GM10248 (cell line): ENCODE measurements around the gene ACOT8.

Experiments used
- CTCF ChIA-PET: fragments of 300-600 bp; sonication (Branson Sonifier 250); formaldehyde crosslinking; extraction: SDS; loops from one replicate; lab custom pipeline; 2021; ENCODE audit warnings: antibody characterized with exemption; lab: Yijun Ruan, JAX
- POLR2A ChIA-PET: fragments of 350-650 bp; sonication (Branson Sonifier 250); formaldehyde crosslinking; extraction: SDS; loops from one replicate; lab custom pipeline; 2020; ENCODE audit warnings: antibody characterized with exemption; lab: Yijun Ruan, JAX
- DNase-seq: peaks from one replicate; pipeline ENCODE4 v3.0.0; 2012; ENCODE audit errors: extremely low spot score
- TF ChIP-seq, protein P1 (sequence below): IDR thresholded peaks from 2 replicates; pipeline ENCODE4 v1.5.1; 2012; ENCODE audit warnings: mild to moderate bottlenecking, low read depth; ENCODE audit errors: extremely low read depth, missing control alignments, control extremely low read depth

The ACOT8 gene

DNA sequence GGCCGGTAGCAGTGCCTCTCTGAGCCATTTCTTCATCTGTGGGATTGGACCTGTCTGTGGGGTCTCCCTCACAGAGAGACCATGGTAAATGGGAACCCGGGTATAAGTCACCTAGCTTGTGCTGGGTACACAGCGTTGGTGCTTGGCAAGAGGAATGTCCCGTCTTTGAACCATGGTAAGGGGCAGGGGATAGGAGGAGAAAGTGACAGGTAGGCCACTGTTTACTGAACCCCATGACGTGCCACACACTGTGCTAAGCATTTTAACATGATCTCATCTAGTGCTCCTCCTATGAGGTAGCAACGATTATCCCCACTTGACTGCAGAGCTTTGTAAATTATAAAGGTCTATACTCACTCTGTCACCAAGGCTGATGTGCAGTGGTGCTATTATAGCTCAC, 29.5 kb downstream of the ACOT8 start:
- no peak for DNase-seq
- ChIA-PET POLR2A (interaction anchor here (0.7 kb wide), 1 partner anchor 136 kb away, joined by 3 read pairs; no protein-coding TSS in a partner anchor), CTCF (interaction anchor here (1.6 kb wide), 1 partner anchor 14 kb away, joined by 5 read pairs; no protein-coding TSS in a partner anchor)
- TF ChIP-seq, protein P1, sequence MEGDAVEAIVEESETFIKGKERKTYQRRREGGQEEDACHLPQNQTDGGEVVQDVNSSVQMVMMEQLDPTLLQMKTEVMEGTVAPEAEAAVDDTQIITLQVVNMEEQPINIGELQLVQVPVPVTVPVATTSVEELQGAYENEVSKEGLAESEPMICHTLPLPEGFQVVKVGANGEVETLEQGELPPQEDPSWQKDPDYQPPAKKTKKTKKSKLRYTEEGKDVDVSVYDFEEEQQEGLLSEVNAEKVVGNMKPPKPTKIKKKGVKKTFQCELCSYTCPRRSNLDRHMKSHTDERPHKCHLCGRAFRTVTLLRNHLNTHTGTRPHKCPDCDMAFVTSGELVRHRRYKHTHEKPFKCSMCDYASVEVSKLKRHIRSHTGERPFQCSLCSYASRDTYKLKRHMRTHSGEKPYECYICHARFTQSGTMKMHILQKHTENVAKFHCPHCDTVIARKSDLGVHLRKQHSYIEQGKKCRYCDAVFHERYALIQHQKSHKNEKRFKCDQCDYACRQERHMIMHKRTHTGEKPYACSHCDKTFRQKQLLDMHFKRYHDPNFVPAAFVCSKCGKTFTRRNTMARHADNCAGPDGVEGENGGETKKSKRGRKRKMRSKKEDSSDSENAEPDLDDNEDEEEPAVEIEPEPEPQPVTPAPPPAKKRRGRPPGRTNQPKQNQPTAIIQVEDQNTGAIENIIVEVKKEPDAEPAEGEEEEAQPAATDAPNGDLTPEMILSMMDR = no peak

DNA sequence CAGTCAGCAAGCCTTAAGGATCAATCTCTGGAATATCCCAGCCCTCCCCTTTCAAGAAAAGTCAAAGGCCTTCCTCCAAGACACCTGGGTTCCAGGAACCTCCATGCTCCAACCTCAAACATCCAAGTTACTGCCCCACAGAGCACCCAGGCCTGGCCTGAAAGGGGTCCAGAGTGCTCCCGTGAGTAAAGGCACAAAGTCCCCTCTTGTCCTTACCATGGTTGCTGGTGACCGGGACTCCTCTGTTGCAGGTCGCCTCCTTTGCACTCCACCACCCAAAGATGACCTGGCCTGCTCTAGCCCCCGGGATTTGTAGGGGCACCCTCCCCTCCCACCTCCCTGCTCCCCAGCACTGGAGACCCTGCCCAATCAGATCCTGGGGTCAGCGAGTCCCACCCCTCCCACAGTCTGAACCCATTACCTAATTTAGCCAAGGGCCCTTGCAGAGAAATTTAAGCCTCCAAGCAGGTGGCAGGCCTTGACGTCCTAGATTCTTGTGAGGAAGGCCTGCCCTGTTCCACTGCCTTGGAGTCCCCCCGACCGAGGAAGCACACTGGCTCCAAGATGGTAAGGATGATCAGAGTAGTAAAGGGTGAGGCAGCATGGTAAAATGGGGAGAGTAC, 30.1 kb downstream of the ACOT8 start, which contains the start of gene TNNC2:
TNNC2 (minus strand) TSS at position 283 of the 623 bp plus-strand sequence; CDS start at position 219, 64 bp downstream.
- CTCF ChIA-PET = interaction anchor here (1.4 to 1.6 kb wide), 2 partner anchors 15 to 22 kb away, joined by 3 to 5 read pairs; no protein-coding TSS in a partner anchor
- TF ChIP-seq, protein P1 = no peak
- DNase-seq = no peak
- POLR2A ChIA-PET = interaction anchor here (0.5 to 0.7 kb wide), 2 partner anchors 57 to 136 kb away, joined by 3 to 5 read pairs; no protein-coding TSS in a partner anchor

DNA sequence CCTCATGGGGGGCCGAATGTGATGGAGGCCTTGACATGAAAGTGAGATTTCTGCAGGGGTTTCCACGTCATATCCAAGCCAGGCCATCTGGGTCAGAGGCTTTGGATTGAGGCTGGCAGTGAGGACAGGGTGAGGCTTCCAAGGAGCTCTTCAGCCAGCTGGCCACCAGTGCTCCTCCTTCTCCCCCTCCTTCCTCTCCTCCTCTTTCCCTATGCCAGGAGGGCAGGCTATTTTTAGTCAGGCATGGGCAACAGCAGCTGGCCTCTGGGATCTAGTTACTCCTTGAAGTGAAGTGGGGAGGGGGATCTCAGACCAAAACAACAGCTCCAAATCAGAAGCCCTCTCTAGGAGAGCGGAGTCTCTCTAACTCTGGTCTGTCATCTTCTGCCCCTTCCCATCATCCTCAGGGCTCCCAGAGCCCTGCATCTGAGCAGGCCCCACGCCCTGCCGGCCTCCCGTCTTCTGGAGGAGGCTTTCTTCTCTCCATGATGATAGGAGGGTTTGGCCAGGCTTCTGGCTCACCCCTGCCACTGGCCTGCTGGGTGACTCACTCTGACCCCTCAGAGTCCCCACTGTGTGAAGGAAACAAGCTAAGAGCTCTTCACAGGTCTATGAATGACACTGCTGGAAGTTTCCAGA, 30.7 kb downstream of the ACOT8 start:
- DNase-seq = no peak
- TF ChIP-seq, protein P1 = no peak
- ChIA-PET CTCF (interaction anchor here (1.4 kb wide), 1 partner anchor 22 kb away, joined by 3 read pairs; no protein-coding TSS in a partner anchor), POLR2A (interaction anchor here (0.5 to 0.6 kb wide), 2 partner anchors 57 to 144 kb away, joined by 5 to 6 read pairs; no protein-coding TSS in a partner anchor)

DNA sequence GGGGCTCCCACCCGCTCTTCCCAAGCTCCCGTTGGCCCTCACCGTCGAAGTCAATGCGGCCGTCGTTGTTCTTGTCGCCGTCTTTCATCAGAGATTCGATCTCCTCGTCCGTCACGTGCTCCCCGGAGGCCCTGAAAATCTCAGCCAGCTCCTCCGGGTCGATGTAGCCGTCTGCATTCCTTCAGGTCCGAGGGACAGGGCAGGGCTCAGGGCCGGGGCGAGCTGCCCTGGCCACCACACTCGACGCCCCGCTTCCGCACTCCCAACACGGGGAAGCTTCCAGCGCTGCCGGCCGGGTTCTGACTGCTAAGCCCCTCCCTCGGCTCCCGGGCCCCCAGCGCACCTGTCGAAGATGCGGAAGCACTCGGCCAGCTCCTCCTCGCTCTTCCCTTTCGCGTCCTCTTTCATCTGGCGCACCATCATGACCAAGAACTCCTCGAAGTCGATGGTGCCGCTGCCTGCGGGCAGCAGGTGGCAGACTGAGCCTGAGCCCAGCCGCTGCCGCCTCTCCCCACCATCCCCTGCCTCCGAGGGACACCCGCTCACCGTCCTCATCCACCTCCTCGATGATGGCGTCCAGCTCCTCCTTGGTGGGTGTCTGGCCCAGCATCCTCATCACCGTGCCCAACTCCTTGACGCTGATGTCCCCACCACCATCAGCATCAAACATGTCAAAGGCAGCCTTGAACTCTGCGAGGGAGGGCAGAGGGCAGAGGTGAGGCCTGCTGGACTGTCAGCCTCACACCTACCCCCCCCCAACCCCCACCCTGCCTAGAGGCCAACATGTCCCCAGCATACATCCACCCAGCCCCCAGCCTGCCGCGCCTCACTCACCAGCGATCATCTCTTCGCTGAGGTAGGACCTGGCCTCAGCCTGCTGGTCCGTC, 33.0 kb downstream of the ACOT8 start:
- ChIA-PET CTCF (interaction anchor here (0.7 to 1.2 kb wide), 5 partner anchors 9 to 145 kb away, joined by 3 to 7 read pairs (median 3); partner anchors contain the start of gene SNX21), POLR2A (interaction anchor here (0.6 kb wide), 1 partner anchor 9 kb away, joined by 3 read pairs; the partner anchor contains the start of gene SNX21)
- TF ChIP-seq, protein P1 = peak; percentile 53
- peak; percentile 65 for DNase-seq

DNA sequence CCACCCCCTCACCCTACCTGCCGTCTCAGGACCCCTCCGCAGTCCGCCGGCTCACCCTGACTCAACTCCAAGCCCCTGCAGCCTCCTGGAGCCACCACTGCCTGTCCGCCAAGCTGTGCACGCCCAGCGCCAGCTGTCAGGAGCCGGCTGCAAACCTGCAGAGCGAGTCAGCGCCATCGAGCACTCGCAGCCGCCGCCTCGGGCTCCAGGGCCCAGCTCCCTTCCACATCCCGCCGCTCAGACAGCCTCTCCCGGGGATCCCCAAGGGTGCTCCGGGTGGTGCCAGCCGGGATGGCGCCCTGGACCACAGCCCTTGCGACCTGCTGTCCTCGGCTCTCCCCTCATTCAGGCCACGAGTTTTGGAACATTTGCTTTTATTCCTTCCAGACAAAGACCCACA, 34.3 kb downstream of the ACOT8 start:
- TF ChIP-seq, protein P1 = no peak
- ChIA-PET POLR2A (no interaction called here), CTCF (interaction anchor here (1.1 to 1.3 kb wide), 2 partner anchors 23 to 140 kb away, joined by 3 to 6 read pairs; no protein-coding TSS in a partner anchor)
- DNase-seq = no peak

DNA sequence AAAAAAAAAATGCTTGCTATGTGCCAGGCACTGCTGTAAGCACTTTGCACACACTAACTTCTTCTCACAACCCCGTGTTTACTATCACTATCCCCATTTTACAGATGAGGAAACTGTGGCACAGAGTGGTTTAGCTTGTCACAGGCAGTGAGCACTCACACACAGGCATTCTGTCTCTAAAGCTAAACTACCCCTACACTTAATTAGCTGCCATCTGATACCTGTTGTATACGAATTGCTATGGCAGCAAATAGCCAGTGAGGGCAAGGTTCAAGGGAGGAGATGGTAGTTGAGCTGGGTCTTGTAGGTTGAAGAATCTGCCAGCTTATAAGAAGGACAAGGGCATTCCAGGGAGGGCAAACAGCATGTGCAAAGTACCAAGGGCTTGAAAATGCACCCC, 35.2 kb downstream of the ACOT8 start:
- ChIA-PET POLR2A (no interaction called here), CTCF (interaction anchor here (1.1 to 1.5 kb wide), 4 partner anchors 20 to 165 kb away, joined by 3 to 6 read pairs (median 4); no protein-coding TSS in a partner anchor)
- no peak for DNase-seq
- TF ChIP-seq, protein P1 = no peak
